GM15510 (cell line): ENCODE results near the gene AKAP14.
A peak's percentile ranks its signal among the peaks of the same experiment; 100 is the strongest.

ENCODE experiments used
- POLR2A ChIP-seq: IDR thresholded peaks from 3 replicates; pipeline ENCODE4 v1.6.1; 2011; ENCODE audit warnings: borderline replicate concordance; ENCODE audit not compliant: insufficient read length; ENCODE audit errors: extremely low read depth

The AKAP14 gene

GRCh38 chrX:119917877-119918276 is 22.2 kb downstream of the AKAP14 start:
- TF ChIP-seq POLR2A: no peak

- TF ChIP-seq POLR2A: no peak
Observed at GRCh38 chrX:119919835-119920585, 24.3 kb downstream of the AKAP14 start.

GRCh38 chrX:119935215-119935874 is 39.7 kb downstream of the AKAP14 start:
- no peak for TF ChIP-seq POLR2A

- TF ChIP-seq POLR2A: no peak
Observed at GRCh38 chrX:119941336-119941735, 45.6 kb downstream of the AKAP14 start.

GRCh38 chrX:119942173-119942819 is 46.6 kb downstream of the AKAP14 start:
- TF ChIP-seq POLR2A: no peak

GRCh38 chrX:119942831-119943184 is 47.1 kb downstream of the AKAP14 start:
- no peak for TF ChIP-seq POLR2A

- TF ChIP-seq POLR2A: peak; percentile 56
Observed at GRCh38 chrX:119943185-119943988, 47.7 kb downstream of the AKAP14 start, which contains the start of gene NKAP. NKAP (minus strand) TSS chrX:119943751; CDS start chrX:119943605, 146 bp downstream.

GRCh38 chrX:119945481-119945880 is 49.8 kb downstream of the AKAP14 start:
- TF ChIP-seq POLR2A: no peak

GRCh38 chrX:119948381-119948780 is 52.7 kb downstream of the AKAP14 start:
- no peak for TF ChIP-seq POLR2A

GRCh38 chrX:119954374-119954773 is 58.7 kb downstream of the AKAP14 start:
- no peak for TF ChIP-seq POLR2A

- TF ChIP-seq POLR2A: no peak
Observed at GRCh38 chrX:119960625-119961024, 64.9 kb downstream of the AKAP14 start.
